K562 (cell line): ENCODE results near the gene PXMP2. TPM values are rescaled to one million over a fixed set of nuclear protein-coding genes. Genes with fewer than 3 reads are reported as not detected.

Source experiments
- ATAC-seq: fragments of 200-7000 bp; cut with Tn5 transposase; 3 replicates; pipeline ENCODE4 v1.9.1; 2020; ENCODE audit warnings: moderate library complexity
- BruUV-seq: library from RNA; stranded (reverse); fragments of 400-500 nt; replicated peaks from 2 replicates; lab custom pipeline; 2021; lab: Mats Ljungman, UMichigan
- CTCF ChIA-PET: fragments of 300-600 bp; formaldehyde crosslinking; extraction: SDS; loops from one replicate; lab custom pipeline; 2021; ENCODE audit warnings: low intra/inter-chr PET ratio; lab: Yijun Ruan, JAX
- POLR2A ChIA-PET: fragments of 300-600, 350-650 bp; sonication (Branson Sonifier 250); formaldehyde crosslinking; extraction: SDS; loops from one replicate; lab custom pipeline; 2021; ENCODE audit warnings: antibody characterized with exemption, inconsistent platforms; lab: Yijun Ruan, JAX
- DNase-seq, 4 experiments: peaks; one replicate each; pipeline versions ENCODE4 v3.0.0 to v3.0.0-alpha.2; 2011 to 2018; ENCODE audit warnings: low spot score in 3 of 4, mixed read lengths in 3 of 4; ENCODE audit errors: extremely low read depth in 1 of 4
- FAIRE-seq: peaks from 2 replicates; lab custom pipeline; 2011; peaks lifted over from hg19 to GRCh38; lab: Jason Lieb, UNC
- H2AFZ ChIP-seq: 2 replicates; pipeline ENCODE4 v1.6.0; 2011; ENCODE audit warnings: low read depth, low read length, control low read depth, inconsistent platforms
- H3K27ac ChIP-seq: fragments of 200-600 bp; 3 replicates; pipeline ENCODE4 v1.8.0; 2011; ENCODE audit warnings: low read depth, mild to moderate bottlenecking, control low read depth, inconsistent platforms, low read length, moderate library complexity, mixed read lengths; ENCODE audit errors: extremely low read depth
- H3K27me3 ChIP-seq, 2 experiments: fragments of 300-600 bp in 1 of 2; 2 replicates in 1 of 2; 3 replicates in 1 of 2; pipeline versions ENCODE4 v1.6.0 to v1.8.0; 2011; ENCODE audit warnings: inconsistent platforms in 2 of 2, low read length in 2 of 2, mild to moderate bottlenecking in 1 of 2, mixed read lengths in 1 of 2, moderate library complexity in 1 of 2; ENCODE audit not compliant: control insufficient read depth in 2 of 2, insufficient read depth in 2 of 2
- H3K36me3 ChIP-seq: fragments of 300-600 bp; 3 replicates; pipeline ENCODE4 v1.8.0; 2011; ENCODE audit warnings: mild to moderate bottlenecking, low read length, inconsistent platforms; ENCODE audit not compliant: control insufficient read depth, insufficient read depth
- H3K4me1 ChIP-seq, 2 experiments: fragments of 200-600 bp in 1 of 2; replicated peaks in 1 of 2; 2 replicates in 1 of 2; 3 replicates in 1 of 2; pipeline versions ENCODE4 v1.5.1 to v1.8.0; 2011; ENCODE audit warnings: inconsistent platforms in 2 of 2, low read length in 2 of 2, mild to moderate bottlenecking in 1 of 2, mixed read lengths in 1 of 2, moderate library complexity in 1 of 2; ENCODE audit not compliant: control insufficient read depth in 2 of 2, insufficient read depth in 2 of 2
- H3K4me2 ChIP-seq: 2 replicates; pipeline ENCODE4 v1.6.1; 2011; ENCODE audit warnings: low read length, control low read depth, inconsistent platforms, mixed read lengths; ENCODE audit not compliant: insufficient read depth
- H3K4me3 ChIP-seq: fragments of 200-600 bp; sonication (generic), shearing (Covaris generic); 2 replicates; pipeline ENCODE4 v1.5.1; 2016; ENCODE audit warnings: control low read depth, inconsistent platforms
- H3K79me2 ChIP-seq: fragments of 200-600 bp; 3 replicates; pipeline ENCODE4 v1.8.0; 2011; ENCODE audit warnings: low read length, inconsistent platforms; ENCODE audit not compliant: control insufficient read depth, insufficient read depth
- H3K9ac ChIP-seq, 2 experiments: 2 replicates each; pipeline versions ENCODE4 v1.6.0 to v1.6.1; 2011; ENCODE audit warnings: low read depth in 2 of 2, low read length in 2 of 2, control low read depth in 1 of 2, inconsistent platforms in 1 of 2, mild to moderate bottlenecking in 1 of 2, mixed read lengths in 1 of 2; ENCODE audit not compliant: insufficient read depth in 1 of 2
- H3K9me1 ChIP-seq: one replicate; pipeline ENCODE4 v1.6.0; 2011; ENCODE audit warnings: inconsistent platforms, mild to moderate bottlenecking, low read length, moderate library complexity; ENCODE audit not compliant: control insufficient read depth, insufficient read depth
- H3K9me3 ChIP-seq: replicated peaks from 2 replicates; pipeline ENCODE4 v1.5.1; 2011; ENCODE audit warnings: low read depth, low read length, inconsistent platforms; ENCODE audit not compliant: control insufficient read depth, insufficient read depth
- H4K20me1 ChIP-seq: replicated peaks from 2 replicates; pipeline ENCODE4 v1.6.1; 2011; ENCODE audit warnings: low read length, inconsistent platforms, mixed read lengths; ENCODE audit not compliant: control insufficient read depth, insufficient read depth
- AFF1 ChIP-seq, 2 experiments: fragments of 450-650 bp; IDR thresholded peaks; 2 replicates each; pipeline ENCODE4 v1.6.1; 2018; ENCODE audit warnings: mild to moderate bottlenecking in 2 of 2, low read depth in 1 of 2; ENCODE audit not compliant: partially characterized antibody in 2 of 2
- CBFA2T3 ChIP-seq: fragments of 450-650 bp; IDR thresholded peaks from 2 replicates; pipeline ENCODE4 v1.6.1; 2017
- CC2D1A ChIP-seq: fragments of 450-650 bp; IDR thresholded peaks from 2 replicates; pipeline ENCODE4 v1.6.1; 2017; ENCODE audit warnings: mild to moderate bottlenecking
- CEBPB ChIP-seq: fragments of 450-650 bp; IDR thresholded peaks from 2 replicates; pipeline ENCODE4 v1.6.1; 2016; ENCODE audit warnings: missing genetic modification characterization, missing compliant biosample characterization
- DNMT1 ChIP-seq: fragments of 450-650 bp; IDR thresholded peaks from 2 replicates; pipeline ENCODE4 v1.6.1; 2016; ENCODE audit warnings: antibody characterized with exemption, mild to moderate bottlenecking
- FOXJ3 ChIP-seq: sonication (generic); formaldehyde crosslinking; IDR thresholded peaks from 2 replicates; pipeline ENCODE4 v1.4.0; 2020; ENCODE audit warnings: mild to moderate bottlenecking, missing genetic modification reagents
- NR4A1 ChIP-seq, 2 experiments: fragments of 250-450 bp in 1 of 2; fragments of 450-650 bp in 1 of 2; sonication (Bioruptor Pico) in 1 of 2; IDR thresholded peaks; 2 replicates each; pipeline versions ENCODE4 v1.4.0 to v1.6.1; 2016 to 2020; ENCODE audit warnings: mild to moderate bottlenecking in 2 of 2, missing compliant biosample characterization in 1 of 2, missing genetic modification characterization in 1 of 2, moderate library complexity in 1 of 2
- RBM17 ChIP-seq: fragments of 200-400 bp; formaldehyde crosslinking; IDR thresholded peaks from 2 replicates; pipeline ENCODE4 v1.6.1; 2017; ENCODE audit warnings: low read depth, mild to moderate bottlenecking, low read length, borderline replicate concordance
- WGBS: fragments of 100-300 bp; shearing (Covaris generic); methylation state at CpG from one replicate; pipeline ENCODE4 v1.1.6; 2016; ENCODE audit warnings: low coverage, mixed read lengths; ENCODE audit not compliant: insufficient coverage; ENCODE audit errors: missing lambda C conversion rate; 5-methylcytosine and 5-hydroxymethylcytosine counted together
- in situ Hi-C: fragments of 300-500 bp; cut with MboI; formaldehyde crosslinking; loops from 4 replicates; pipeline ENCODE4 v1.15.0; 2018; ENCODE audit warnings: inconsistent platforms, mixed read lengths
- intact Hi-C: fragments of 100-400 bp; cut with micrococcal nuclease; formaldehyde crosslinking; loops from 2 replicates; pipeline ENCODE4 v1.14.2; 2022
- polyA plus RNA-seq, 8 experiments: library from polyadenylated mRNA; depleted of rRNA in 4 of 8; stranded (reverse) in 5 of 8; unstranded in 3 of 8; fragments of >200 nt; fragmentation: Nextera tagmentation in 2 of 8; fragmentation: Illumina TruSeq in 1 of 8; extraction: Ambion mirVana in 2 of 8; extraction: Trizol in 1 of 8; gene quantifications; 2 replicates each; pipeline versions ENCODE4 v1.2.1 to v1.2.3, GENCODE V29; 2011 to 2014; ENCODE audit warnings: inconsistent platforms in 1 of 8, missing spikeins in 1 of 8
- total RNA-seq, 7 experiments: library from RNA; depleted of rRNA in 6 of 7; stranded (reverse); fragments of >200 nt in 6 of 7; fragmentation: Illumina TruSeq in 2 of 7; extraction: Trizol in 2 of 7; gene quantifications; 2 replicates each; pipeline versions ENCODE4 v1.2.1 to v1.2.3, GENCODE V29; 2011 to 2021; ENCODE audit warnings: low replicate concordance in 1 of 7
- TF ChIP-seq, protein P1 (sequence below): fragments of 250-450 bp; sonication (Bioruptor Pico); IDR thresholded peaks from 2 replicates; pipeline ENCODE4 v1.5.0; 2020; ENCODE audit warnings: mild to moderate bottlenecking
- TF ChIP-seq, protein P2 (sequence below): fragments of 450-650 bp; formaldehyde crosslinking; IDR thresholded peaks from 2 replicates; pipeline ENCODE4 v1.4.0; 2022; ENCODE audit warnings: mild to moderate bottlenecking, moderate library complexity
- TF ChIP-seq, protein P3 (sequence below): IDR thresholded peaks from 2 replicates; pipeline ENCODE4 v1.6.1; 2016; ENCODE audit warnings: missing genetic modification characterization, missing compliant biosample characterization

Gene PXMP2
- total and polyA plus RNA-seq, 9 of the 15 experiments (the other 6 are each of a cell fraction or from before 2014, with no cell fraction given) = 3.0 to 66.1 (median 44.7) TPM

DNA sequence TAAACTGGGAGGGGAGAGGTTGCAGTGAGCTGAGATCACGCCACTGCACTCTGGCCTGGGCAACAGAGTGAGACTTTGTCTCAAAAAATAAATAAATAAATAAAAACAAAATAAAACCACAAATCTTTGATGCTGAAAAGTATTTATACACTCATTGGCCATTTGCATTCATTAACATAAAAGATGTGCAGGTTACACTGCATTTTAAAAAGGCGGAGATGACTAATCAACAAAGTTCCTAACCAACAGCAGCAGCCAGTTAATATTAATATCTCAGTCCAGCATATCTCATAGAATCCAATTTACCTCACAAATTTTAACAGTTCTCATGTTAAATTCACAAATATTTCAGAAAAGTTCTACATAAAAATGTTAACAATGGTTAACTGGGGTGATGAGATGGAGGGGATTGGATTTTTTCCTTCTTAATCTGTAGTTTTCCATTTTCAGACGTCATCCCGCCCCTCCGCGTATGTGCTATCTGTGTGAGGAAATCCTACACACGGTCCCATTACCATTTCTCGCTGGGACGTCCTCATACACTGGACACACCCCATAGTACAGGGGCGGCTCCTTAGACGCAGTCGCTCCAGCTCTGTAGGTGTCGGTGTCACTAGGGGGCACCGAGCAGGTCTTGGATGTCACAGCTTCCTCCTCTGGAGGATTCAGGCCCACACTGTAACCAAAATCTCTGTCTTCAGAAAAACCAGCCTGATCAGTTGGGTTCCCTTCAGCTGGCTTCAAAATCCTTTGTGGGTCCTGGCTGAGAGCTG, 67.0 kb downstream of the PXMP2 start:
- peaks cover 9% of the 10 kb centered on the region for H4K20me1 ChIP-seq
- FAIRE-seq = no peak
- ChIA-PET POLR2A (no interaction called here), CTCF (no interaction called here)
- no peak overlapping the region for H3K4me2 ChIP-seq
- BruUV-seq = no TSS peak
- H3K9me1 ChIP-seq = peaks cover 3% of the 10 kb centered on the region
- H3K9ac ChIP-seq = no peak overlapping the region
- H3K27me3 ChIP-seq = no peaks in the 10 kb centered on the region
- in situ Hi-C loops (no loop called here), intact Hi-C loops (no loop called here)
- 86% methylated on average over 13 of the region's 14 CpGs for WGBS
- no peak overlapping the region for H2AFZ ChIP-seq
- ATAC-seq = peak; percentile 69
- H3K27ac ChIP-seq = no peak overlapping the region
- H3K4me1 ChIP-seq = peaks cover 3 to 18% of the 10 kb centered on the region in 2 experiments; a peak in 3 of 5 replicates
- H3K36me3 ChIP-seq = peaks cover 84% of the 10 kb centered on the region
- no peaks in the 10 kb centered on the region for H3K9me3 ChIP-seq
- peaks cover 63% of the 10 kb centered on the region for H3K79me2 ChIP-seq
- peak in 2 of 4 experiments; percentile 20 to 31 for DNase-seq
- no peak overlapping the region for H3K4me3 ChIP-seq
- TF ChIP-seq NR4A1 (CRISPR knock-in tag; IDR thresholded peaks at IDR 0.05) (no peak), NR4A1 (tag; IDR thresholded peaks at IDR 0.05) (no peak), RBM17 (no peak), CC2D1A (no peak), DNMT1 (no peak), FOXJ3 (CRISPR knock-in tag) (no peak), CBFA2T3 (no peak), AFF1 (IDR thresholded peaks at IDR 0.05; ENCODE audit: low read depth in 1 of 2, partially characterized antibody in 2 of 2) (no peak), CEBPB (tag) (no peak)
- TF ChIP-seq, protein P1, sequence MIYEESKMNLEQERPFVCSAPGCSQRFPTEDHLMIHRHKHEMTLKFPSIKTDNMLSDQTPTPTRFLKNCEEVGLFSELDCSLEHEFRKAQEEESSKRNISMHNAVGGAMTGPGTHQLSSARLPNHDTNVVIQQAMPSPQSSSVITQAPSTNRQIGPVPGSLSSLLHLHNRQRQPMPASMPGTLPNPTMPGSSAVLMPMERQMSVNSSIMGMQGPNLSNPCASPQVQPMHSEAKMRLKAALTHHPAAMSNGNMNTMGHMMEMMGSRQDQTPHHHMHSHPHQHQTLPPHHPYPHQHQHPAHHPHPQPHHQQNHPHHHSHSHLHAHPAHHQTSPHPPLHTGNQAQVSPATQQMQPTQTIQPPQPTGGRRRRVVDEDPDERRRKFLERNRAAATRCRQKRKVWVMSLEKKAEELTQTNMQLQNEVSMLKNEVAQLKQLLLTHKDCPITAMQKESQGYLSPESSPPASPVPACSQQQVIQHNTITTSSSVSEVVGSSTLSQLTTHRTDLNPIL (CRISPR knock-in tag) = no peak
- TF ChIP-seq, protein P2, sequence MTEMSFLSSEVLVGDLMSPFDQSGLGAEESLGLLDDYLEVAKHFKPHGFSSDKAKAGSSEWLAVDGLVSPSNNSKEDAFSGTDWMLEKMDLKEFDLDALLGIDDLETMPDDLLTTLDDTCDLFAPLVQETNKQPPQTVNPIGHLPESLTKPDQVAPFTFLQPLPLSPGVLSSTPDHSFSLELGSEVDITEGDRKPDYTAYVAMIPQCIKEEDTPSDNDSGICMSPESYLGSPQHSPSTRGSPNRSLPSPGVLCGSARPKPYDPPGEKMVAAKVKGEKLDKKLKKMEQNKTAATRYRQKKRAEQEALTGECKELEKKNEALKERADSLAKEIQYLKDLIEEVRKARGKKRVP (CRISPR knock-in tag) = no peak
- TF ChIP-seq, protein P3, sequence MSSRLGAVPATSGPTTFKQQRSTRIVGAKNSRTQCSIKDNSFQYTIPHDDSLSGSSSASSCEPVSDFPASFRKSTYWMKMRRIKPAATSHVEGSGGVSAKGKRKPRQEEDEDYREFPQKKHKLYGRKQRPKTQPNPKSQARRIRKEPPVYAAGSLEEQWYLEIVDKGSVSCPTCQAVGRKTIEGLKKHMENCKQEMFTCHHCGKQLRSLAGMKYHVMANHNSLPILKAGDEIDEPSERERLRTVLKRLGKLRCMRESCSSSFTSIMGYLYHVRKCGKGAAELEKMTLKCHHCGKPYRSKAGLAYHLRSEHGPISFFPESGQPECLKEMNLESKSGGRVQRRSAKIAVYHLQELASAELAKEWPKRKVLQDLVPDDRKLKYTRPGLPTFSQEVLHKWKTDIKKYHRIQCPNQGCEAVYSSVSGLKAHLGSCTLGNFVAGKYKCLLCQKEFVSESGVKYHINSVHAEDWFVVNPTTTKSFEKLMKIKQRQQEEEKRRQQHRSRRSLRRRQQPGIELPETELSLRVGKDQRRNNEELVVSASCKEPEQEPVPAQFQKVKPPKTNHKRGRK (tag) = no peak
